ENCODE measurements around the gene FARP2.

DNA sequence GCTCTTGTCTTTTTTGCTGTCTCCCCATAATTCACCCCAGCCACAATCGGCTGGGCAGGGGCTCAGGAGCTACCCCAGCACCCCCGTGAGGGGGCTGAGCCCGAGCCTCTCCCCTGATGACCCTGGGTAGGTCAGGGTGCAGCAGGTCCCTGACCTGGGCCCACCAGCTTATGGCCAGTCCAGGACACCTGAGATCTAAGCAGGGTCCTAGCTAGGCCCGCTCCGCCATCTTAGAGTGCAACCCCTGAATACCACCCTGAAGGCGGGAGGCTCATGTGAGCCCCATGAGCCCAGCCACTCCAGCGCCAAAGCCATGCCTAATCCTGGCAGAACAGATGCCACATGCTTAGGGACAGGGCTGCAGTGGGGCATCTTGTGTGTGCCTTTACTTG is 136.1 kb downstream of the FARP2 start:
- no peak for TF ChIP-seq CTCF (conservative IDR thresholded peaks at IDR 0.05 in 1 of 2, IDR thresholded peaks at IDR 0.05 in 1 of 2; ENCODE audit: extremely low read depth in 1 of 2, insufficient read depth in 1 of 2, low read depth in 1 of 2, low read length in 2 of 2)
- no peak for TF ChIP-seq EZH2 (IDR thresholded peaks at IDR 0.05; ENCODE audit: borderline replicate concordance, low read length)
